HT-29 (cell line): ENCODE results near the gene CLIC3. TPM values are rescaled to one million over a fixed set of nuclear protein-coding genes. Genes with fewer than 3 reads are reported as not detected.

Experiments
- DNase-seq: peaks from one replicate; pipeline ENCODE4 v3.0.0-alpha.2; 2015; ENCODE audit warnings: low spot score
- total RNA-seq: library from RNA; depleted of rRNA; stranded (reverse); fragments of >200 nt; shearing (Covaris generic); gene quantifications from 2 replicates; pipeline ENCODE4 v1.2.3, GENCODE V29; 2014; rRNA removed

CLIC3 gene
- total RNA-seq, 1 experiment from 2014 or later, result 17.0 TPM

- no peak for DNase-seq
These were observed 43.2 kb downstream of the CLIC3 start for GRCh38 chr9:136952876-136953770.

GRCh38 chr9:136952321-136952850 is 44.0 kb downstream of the CLIC3 start:
- no peak for DNase-seq

DNA sequence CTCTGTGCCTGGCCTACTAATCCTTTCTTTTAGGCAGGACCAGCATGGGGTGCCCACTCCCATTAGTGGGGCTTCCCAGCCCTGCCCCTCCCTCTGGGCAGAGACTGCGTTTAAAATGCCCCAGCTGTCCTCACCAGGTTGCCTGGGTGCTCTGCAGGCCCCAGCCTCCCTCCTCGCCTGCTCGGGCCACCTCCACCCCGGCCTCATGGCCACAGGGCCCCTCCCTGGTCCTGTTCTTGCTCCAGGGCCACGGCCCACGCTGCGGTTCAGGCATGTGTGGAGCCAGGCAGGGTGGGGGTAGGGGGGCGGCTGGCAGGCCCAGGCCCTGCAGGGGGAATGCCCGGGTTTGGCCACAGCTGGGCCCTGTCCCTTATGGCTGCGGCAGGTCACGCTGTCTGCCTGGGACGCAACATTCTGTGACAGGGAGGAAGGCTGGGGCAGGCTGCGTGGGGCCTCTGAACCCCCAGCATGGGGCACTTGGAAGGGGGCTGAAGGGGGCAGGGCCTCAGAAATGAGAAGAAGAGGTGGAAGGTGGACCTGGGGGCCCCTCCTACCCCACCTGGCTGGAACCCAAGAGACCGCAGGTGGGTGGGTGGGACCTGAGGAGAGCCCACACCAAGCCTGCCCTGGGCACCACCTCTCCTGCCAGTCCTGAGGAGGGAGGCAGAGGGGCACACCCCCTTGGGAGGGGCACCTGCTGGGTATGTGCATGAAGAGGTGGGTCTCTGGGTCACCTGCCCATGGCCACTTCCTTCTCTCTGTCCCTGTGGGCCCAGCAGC is 44.6 kb downstream of the CLIC3 start, which contains the start of gene LCN12:
TSS of gene LCN12 (plus strand) at position 733 of the 780 bp plus-strand sequence. CDS start 55 bp downstream, outside the sequence.
- no peak for DNase-seq

GRCh38 chr9:136950656-136951276 is 45.6 kb downstream of the CLIC3 start:
- DNase-seq, result peak; percentile 19

- DNase-seq, result peak; percentile 97
These were observed 46.3 kb downstream of the CLIC3 start for GRCh38 chr9:136949817-136950655.

DNA sequence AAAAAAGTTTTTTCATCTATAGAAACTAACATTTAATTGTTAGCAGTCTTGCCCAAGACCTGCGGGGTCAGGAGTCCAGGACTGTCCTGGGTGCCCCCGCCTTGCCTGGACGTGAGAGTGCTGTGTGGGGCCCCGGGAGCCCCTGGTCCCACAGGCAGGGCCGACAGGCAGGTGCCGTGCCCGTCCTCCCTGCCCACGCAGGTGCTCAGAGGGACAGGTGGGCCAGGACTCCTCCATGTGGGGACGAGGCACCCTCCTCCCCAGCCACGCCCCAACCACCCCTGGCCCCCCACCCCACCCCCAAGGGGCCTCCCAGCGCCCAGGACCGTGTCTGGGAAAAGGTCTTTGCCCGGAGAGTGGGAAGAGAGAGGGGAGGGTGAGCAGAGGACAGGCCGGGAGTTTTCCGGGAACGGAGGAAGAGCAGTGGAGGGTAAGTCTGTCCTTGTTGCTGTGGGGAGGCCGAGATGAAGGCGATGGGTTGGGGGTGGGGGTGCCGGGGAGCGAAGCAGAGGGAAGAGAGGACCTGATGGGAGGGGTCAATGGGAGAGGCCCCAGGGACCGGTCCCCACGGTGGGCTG is 47.0 kb downstream of the CLIC3 start:
- DNase-seq, result no peak

GRCh38 chr9:136947955-136948510 is 48.3 kb downstream of the CLIC3 start:
- DNase-seq, result peak; percentile 57

DNA sequence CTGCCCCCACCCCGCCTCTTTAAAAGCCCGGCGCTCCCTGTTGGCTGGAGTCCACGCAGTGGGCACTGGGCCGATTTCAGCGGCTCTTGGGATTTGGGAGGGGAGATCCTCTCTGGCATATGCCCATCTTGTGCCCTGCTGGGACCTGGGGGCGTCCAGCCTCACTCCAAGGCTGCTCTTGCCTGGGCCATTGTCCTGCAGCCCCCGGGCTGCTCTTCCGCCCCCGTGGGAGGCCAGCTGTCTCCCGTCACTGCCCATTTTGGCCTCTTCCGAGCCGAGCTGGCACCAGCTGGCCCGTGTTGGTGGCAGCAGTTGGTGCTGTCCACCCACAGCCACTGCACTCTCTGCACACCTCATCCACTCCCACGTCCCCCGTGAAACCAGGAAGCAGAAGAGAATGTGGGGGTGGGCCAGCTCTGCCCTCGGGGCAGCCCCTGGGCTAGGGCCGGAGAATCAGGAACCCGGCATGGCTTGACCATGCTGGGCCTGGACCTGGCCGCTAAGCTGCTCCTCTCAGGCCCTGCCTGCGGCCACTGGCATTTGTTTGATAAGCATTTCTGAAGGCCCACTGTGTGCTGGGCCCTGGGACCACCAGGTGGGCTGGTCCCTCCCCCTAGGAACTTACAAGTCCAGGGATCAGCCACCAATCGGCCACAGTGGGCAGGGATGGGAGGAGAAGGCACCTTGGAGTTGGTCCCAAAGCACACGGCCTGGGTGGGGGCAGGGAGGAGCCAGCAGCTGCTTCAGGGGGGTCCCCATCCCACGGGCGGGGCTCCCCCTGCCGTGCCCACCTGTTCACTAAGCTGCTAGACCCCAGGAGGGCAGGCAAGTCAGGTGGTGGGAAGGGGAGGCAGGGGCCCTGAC is 49.1 kb downstream of the CLIC3 start:
- no peak for DNase-seq

- no peak for DNase-seq
These were observed 49.9 kb downstream of the CLIC3 start for GRCh38 chr9:136946228-136947027.

DNA sequence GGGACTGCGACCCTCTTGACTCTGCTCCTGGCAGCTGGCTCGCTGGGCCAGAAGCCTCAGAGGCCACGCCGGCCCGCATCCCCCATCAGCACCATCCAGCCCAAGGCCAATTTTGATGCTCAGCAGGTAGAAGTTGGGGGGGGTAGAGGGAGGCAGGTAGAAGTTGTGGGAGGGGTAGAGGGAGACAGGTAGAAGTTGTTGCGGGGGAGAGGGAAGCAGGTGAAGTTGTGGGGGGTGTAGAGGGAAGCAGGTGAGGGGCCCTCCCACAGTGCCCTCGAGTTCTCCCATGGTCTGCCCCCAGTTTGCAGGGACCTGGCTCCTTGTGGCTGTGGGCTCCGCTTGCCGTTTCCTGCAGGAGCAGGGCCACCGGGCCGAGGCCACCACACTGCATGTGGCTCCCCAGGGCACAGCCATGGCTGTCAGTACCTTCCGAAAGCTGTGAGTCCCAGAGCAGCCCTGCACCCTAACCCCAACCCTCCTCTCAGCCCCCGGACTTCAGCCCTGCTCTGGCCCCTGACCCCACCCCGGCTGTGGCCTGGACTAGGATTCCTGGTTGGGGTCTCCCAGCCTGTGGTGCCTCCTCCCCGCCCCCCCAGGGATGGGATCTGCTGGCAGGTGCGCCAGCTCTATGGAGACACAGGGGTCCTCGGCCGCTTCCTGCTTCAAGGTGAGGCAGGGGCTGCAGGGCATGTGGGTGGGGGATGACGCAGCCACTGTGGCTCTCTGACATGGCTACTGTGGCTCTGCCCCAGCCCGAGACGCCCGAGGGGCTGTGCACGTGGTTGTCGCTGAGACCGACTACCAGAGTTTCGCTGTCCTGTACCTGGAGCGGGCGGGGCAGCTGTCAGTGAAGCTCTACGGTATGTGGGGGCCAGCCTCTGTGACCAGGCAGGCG is 50.8 kb downstream of the CLIC3 start:
- DNase-seq, result no peak

Other genes starting within 250 kb of the CLIC3 start
- gene LCN6, start 248.0 kb downstream of the CLIC3 start, total RNA-seq, result not detected in 2 replicates
- gene LCN8, start 238.3 kb downstream of the CLIC3 start, total RNA-seq, result not detected in 2 replicates
- 0.60 TPM in 1 of 2 replicates, not detected in the other for gene LCN15, start 232.1 kb downstream of the CLIC3 start, total RNA-seq
- gene TMEM141, start 205.2 kb downstream of the CLIC3 start, total RNA-seq, result 357 and 376 TPM in 2 replicates
- 9.0 and 10.4 TPM in 2 replicates for gene CCDC183, start 200.2 kb downstream of the CLIC3 start, total RNA-seq
- 242 and 247 TPM in 2 replicates for gene RABL6, start 188.6 kb downstream of the CLIC3 start, total RNA-seq
- 9.0 and 9.4 TPM in 2 replicates for gene AJM1, start 154.1 kb downstream of the CLIC3 start, total RNA-seq
- 230 and 232 TPM in 2 replicates for gene PHPT1, start 147.2 kb downstream of the CLIC3 start, total RNA-seq
- gene MAMDC4, start 144.2 kb downstream of the CLIC3 start, total RNA-seq, result 14.9 and 29.8 TPM in 2 replicates
- gene EDF1, start 130.3 kb downstream of the CLIC3 start, total RNA-seq, result 428 and 484 TPM in 2 replicates
- gene TRAF2, start 110.1 kb downstream of the CLIC3 start, total RNA-seq, result 36.4 and 36.7 TPM in 2 replicates
- 379 and 389 TPM in 2 replicates for gene FBXW5, start 51.8 kb downstream of the CLIC3 start, total RNA-seq
- gene C8G, start 51.3 kb downstream of the CLIC3 start, total RNA-seq, result 0.71 and 2.6 TPM in 2 replicates
- gene LCN12, start 44.3 kb downstream of the CLIC3 start, total RNA-seq, result 0.58 and 0.94 TPM in 2 replicates
- not detected in 2 replicates for gene PTGDS, start 19.1 kb downstream of the CLIC3 start, total RNA-seq
- not detected in 2 replicates for gene LCNL1, start 13.6 kb downstream of the CLIC3 start, total RNA-seq
- 169 and 179 TPM in 2 replicates for gene PAXX, start 4.1 kb downstream of the CLIC3 start, total RNA-seq
- 92.6 and 99.9 TPM in 2 replicates for gene ABCA2, start 31.7 kb upstream of the CLIC3 start, total RNA-seq
- gene FUT7, start 35.5 kb upstream of the CLIC3 start, total RNA-seq, result 0.36 and 0.42 TPM in 2 replicates
- gene NPDC1, start 49.6 kb upstream of the CLIC3 start, total RNA-seq, result 59.9 and 84.3 TPM in 2 replicates
- gene ENTPD2, start 57.5 kb upstream of the CLIC3 start, total RNA-seq, result 2.5 and 2.7 TPM in 2 replicates
- 217 and 239 TPM in 2 replicates for gene SAPCD2, start 74.0 kb upstream of the CLIC3 start, total RNA-seq
- gene UAP1L1, start 80.9 kb upstream of the CLIC3 start, total RNA-seq, result 3.7 and 5.3 TPM in 2 replicates
- 82.2 and 104 TPM in 2 replicates for gene MAN1B1, start 90.4 kb upstream of the CLIC3 start, total RNA-seq
- gene DPP7, start 118.2 kb upstream of the CLIC3 start, total RNA-seq, result 290 and 324 TPM in 2 replicates
- 0.39 and 3.0 TPM in 2 replicates for gene GRIN1, start 142.6 kb upstream of the CLIC3 start, total RNA-seq
- gene LRRC26, start 173.5 kb upstream of the CLIC3 start, total RNA-seq, result 0.43 and 0.44 TPM in 2 replicates
- gene TMEM210, start 175.5 kb upstream of the CLIC3 start, total RNA-seq, result not detected in 2 replicates
- gene ANAPC2, start 192.0 kb upstream of the CLIC3 start, total RNA-seq, result 60.6 and 64.0 TPM in 2 replicates
- 184 and 208 TPM in 2 replicates for gene SSNA1, start 192.1 kb upstream of the CLIC3 start, total RNA-seq
- gene TPRN, start 204.2 kb upstream of the CLIC3 start, total RNA-seq, result 63.1 and 66.3 TPM in 2 replicates
- gene TMEM203, start 209.1 kb upstream of the CLIC3 start, total RNA-seq, result 44.7 and 51.5 TPM in 2 replicates
- gene NDOR1, start 209.1 kb upstream of the CLIC3 start, total RNA-seq, result 19.0 and 23.9 TPM in 2 replicates
- gene RNF208, start 225.7 kb upstream of the CLIC3 start, total RNA-seq, result 0.55 and 1.7 TPM in 2 replicates
- gene CYSRT1, start 228.6 kb upstream of the CLIC3 start, total RNA-seq, result 1.6 and 2.4 TPM in 2 replicates
- 0.38 TPM in 1 of 2 replicates, not detected in the other for gene RNF224, start 230.9 kb upstream of the CLIC3 start, total RNA-seq
- 0.15 TPM in 1 of 2 replicates, not detected in the other for gene SLC34A3, start 234.3 kb upstream of the CLIC3 start, total RNA-seq
- gene TUBB4B, start 244.7 kb upstream of the CLIC3 start, total RNA-seq, result 607 and 627 TPM in 2 replicates